IPS-18a (cell line): ENCODE results near the gene ILF2.
A peak's percentile ranks its signal among the peaks of the same experiment; 100 is the strongest.

Source experiments
- H3K27ac ChIP-seq: one replicate; pipeline ENCODE4 v1.5.1; 2013; ENCODE audit warnings: low read length
- H3K27me3 ChIP-seq: one replicate; pipeline ENCODE4 v1.6.1; 2013; ENCODE audit warnings: mild to moderate bottlenecking, low read length; ENCODE audit not compliant: control insufficient read depth, insufficient read depth
- H3K36me3 ChIP-seq: one replicate; pipeline ENCODE4 v1.6.1; 2013; ENCODE audit warnings: low read depth, low read length; ENCODE audit not compliant: control insufficient read depth
- H3K4me1 ChIP-seq: one replicate; pipeline ENCODE4 v1.6.1; 2013; ENCODE audit warnings: low read depth, low read length; ENCODE audit not compliant: control insufficient read depth
- H3K4me3 ChIP-seq: one replicate; pipeline ENCODE4 v1.5.1; 2013; ENCODE audit warnings: low read length
- H3K9ac ChIP-seq: one replicate; pipeline ENCODE4 v1.6.1; 2013; ENCODE audit warnings: mild to moderate bottlenecking, low read length, moderate library complexity
- H3K9me3 ChIP-seq: one replicate; pipeline ENCODE4 v1.6.1; 2013; ENCODE audit warnings: low read depth, low read length; ENCODE audit not compliant: control insufficient read depth

Gene ILF2

GRCh38 chr1:153659175-153659534, 11.6 kb downstream of the ILF2 start:
- peak overlapping the region; percentile 50 for H3K27ac ChIP-seq
- peak overlapping the region; percentile 93 for H3K4me3 ChIP-seq
- no peaks in the 10 kb centered on the region for H3K27me3 ChIP-seq
- peaks cover 3% of the 10 kb centered on the region for H3K4me1 ChIP-seq
- H3K36me3 ChIP-seq: peaks cover 33% of the 10 kb centered on the region
- H3K9me3 ChIP-seq: no peaks in the 10 kb centered on the region
- peak overlapping the region; percentile 81 for H3K9ac ChIP-seq

GRCh38 chr1:153658400-153659174, 12.2 kb downstream of the ILF2 start, which contains the start of gene SNAPIN:
Gene SNAPIN, plus strand, starts transcription at chr1:153658703. Its CDS starts 41 bp downstream, at chr1:153658744.
- H3K27me3 ChIP-seq: no peaks in the 10 kb centered on the region
- H3K27ac ChIP-seq: peak within 1 kb of the TSS; percentile 50
- peaks cover 27% of the 10 kb centered on the region for H3K36me3 ChIP-seq
- H3K9me3 ChIP-seq: no peaks in the 10 kb centered on the region
- peaks cover 3% of the 10 kb centered on the region for H3K4me1 ChIP-seq
- H3K9ac ChIP-seq: peak within 1 kb of the TSS; percentile 81
- H3K4me3 ChIP-seq: peak within 1 kb of the TSS; percentile 93

- Histone ChIP-seq H3K27ac (no peak overlapping the region), H3K4me1 (peaks cover 3% of the 10 kb centered on the region), H3K27me3 (no peaks in the 10 kb centered on the region), H3K9ac (no peak overlapping the region), H3K9me3 (no peaks in the 10 kb centered on the region), H3K4me3 (no peak overlapping the region), H3K36me3 (no peaks in the 10 kb centered on the region)
These were observed 15.5 kb downstream of the ILF2 start for GRCh38 chr1:153655333-153655732.

GRCh38 chr1:153652805-153653500, 17.8 kb downstream of the ILF2 start:
- Histone ChIP-seq H3K27ac (no peak overlapping the region), H3K4me1 (no peaks in the 10 kb centered on the region), H3K9ac (no peak overlapping the region), H3K36me3 (no peaks in the 10 kb centered on the region), H3K27me3 (no peaks in the 10 kb centered on the region), H3K4me3 (no peak overlapping the region), H3K9me3 (no peaks in the 10 kb centered on the region)

GRCh38 chr1:153651771-153652170, 19.0 kb downstream of the ILF2 start:
- no peaks in the 10 kb centered on the region for H3K9me3 ChIP-seq

GRCh38 chr1:153649863-153650235, 20.9 kb downstream of the ILF2 start:
- no peak overlapping the region for H3K27ac ChIP-seq

More at GRCh38 chr1:153651771-153652170, 19.0 kb downstream of the ILF2 start:
- no peaks in the 10 kb centered on the region for H3K36me3 ChIP-seq
- H3K27me3 ChIP-seq: no peaks in the 10 kb centered on the region
- H3K9ac ChIP-seq: no peak overlapping the region
- no peaks in the 10 kb centered on the region for H3K4me1 ChIP-seq
- H3K4me3 ChIP-seq: no peak overlapping the region
- H3K27ac ChIP-seq: no peak overlapping the region

GRCh38 chr1:153649137-153649862, 21.5 kb downstream of the ILF2 start:
- Histone ChIP-seq H3K27me3 (no peaks in the 10 kb centered on the region), H3K9ac (no peak overlapping the region), H3K36me3 (peaks cover 23% of the 10 kb centered on the region), H3K4me3 (no peak overlapping the region), H3K9me3 (no peaks in the 10 kb centered on the region), H3K4me1 (no peaks in the 10 kb centered on the region), H3K27ac (no peak overlapping the region)

More at GRCh38 chr1:153649863-153650235, 20.9 kb downstream of the ILF2 start:
- no peaks in the 10 kb centered on the region for H3K9me3 ChIP-seq
- H3K27me3 ChIP-seq: no peaks in the 10 kb centered on the region
- no peaks in the 10 kb centered on the region for H3K4me1 ChIP-seq
- H3K4me3 ChIP-seq: no peak overlapping the region
- H3K36me3 ChIP-seq: peaks cover 17% of the 10 kb centered on the region
- no peak overlapping the region for H3K9ac ChIP-seq

- Histone ChIP-seq H3K4me1 (no peaks in the 10 kb centered on the region), H3K9ac (no peak overlapping the region), H3K9me3 (no peaks in the 10 kb centered on the region), H3K36me3 (peaks cover 35% of the 10 kb centered on the region), H3K27ac (no peak overlapping the region), H3K4me3 (no peak overlapping the region), H3K27me3 (no peaks in the 10 kb centered on the region)
These were observed 22.7 kb downstream of the ILF2 start for GRCh38 chr1:153648000-153648643.

GRCh38 chr1:153647346-153647714, 23.5 kb downstream of the ILF2 start:
- H3K9ac ChIP-seq: no peak overlapping the region
- H3K9me3 ChIP-seq: no peaks in the 10 kb centered on the region
- H3K27me3 ChIP-seq: no peaks in the 10 kb centered on the region
- H3K36me3 ChIP-seq: peaks cover 42% of the 10 kb centered on the region
- H3K27ac ChIP-seq: no peak overlapping the region
- no peaks in the 10 kb centered on the region for H3K4me1 ChIP-seq
- H3K4me3 ChIP-seq: no peak overlapping the region

- Histone ChIP-seq H3K9ac (no peak overlapping the region), H3K4me3 (no peak overlapping the region), H3K9me3 (no peaks in the 10 kb centered on the region), H3K4me1 (no peaks in the 10 kb centered on the region), H3K27me3 (no peaks in the 10 kb centered on the region), H3K36me3 (peaks cover 48% of the 10 kb centered on the region), H3K27ac (no peak overlapping the region)
These were observed 24.0 kb downstream of the ILF2 start for GRCh38 chr1:153646672-153647345.

- H3K27me3 ChIP-seq: no peaks in the 10 kb centered on the region
- H3K27ac ChIP-seq: no peak overlapping the region
- H3K36me3 ChIP-seq: peaks cover 77% of the 10 kb centered on the region
- H3K4me3 ChIP-seq: no peak overlapping the region
- H3K9me3 ChIP-seq: no peaks in the 10 kb centered on the region
- no peak overlapping the region for H3K9ac ChIP-seq
- no peaks in the 10 kb centered on the region for H3K4me1 ChIP-seq
These were observed 27.0 kb downstream of the ILF2 start for GRCh38 chr1:153643816-153644215.
